Measurements from ENCODE around the gene FANCL.

DNA sequence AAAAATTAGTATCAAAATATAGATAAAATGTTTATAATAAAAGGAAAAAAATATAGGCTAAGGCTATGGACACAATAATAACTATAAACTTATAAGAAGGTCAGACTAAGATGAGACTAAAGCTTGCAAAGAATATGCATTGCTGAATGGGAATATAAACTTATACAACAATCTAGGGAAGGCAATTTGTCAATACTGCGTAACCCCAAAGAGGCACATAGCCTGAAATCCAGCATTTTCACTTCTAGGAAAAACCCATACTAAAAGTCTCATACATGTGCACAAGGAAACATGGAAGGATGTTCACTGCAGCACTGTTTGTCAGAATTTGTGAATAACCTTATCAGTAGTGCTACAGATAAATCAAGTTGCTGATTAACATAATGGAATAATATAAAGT is 45.5 kb downstream of the FANCL start:
- no peak for TF ChIP-seq SIN3A (IDR thresholded peaks at IDR 0.05; ENCODE audit: borderline replicate concordance, insufficient read depth, low read depth, low read length)
- TF ChIP-seq, protein P1, sequence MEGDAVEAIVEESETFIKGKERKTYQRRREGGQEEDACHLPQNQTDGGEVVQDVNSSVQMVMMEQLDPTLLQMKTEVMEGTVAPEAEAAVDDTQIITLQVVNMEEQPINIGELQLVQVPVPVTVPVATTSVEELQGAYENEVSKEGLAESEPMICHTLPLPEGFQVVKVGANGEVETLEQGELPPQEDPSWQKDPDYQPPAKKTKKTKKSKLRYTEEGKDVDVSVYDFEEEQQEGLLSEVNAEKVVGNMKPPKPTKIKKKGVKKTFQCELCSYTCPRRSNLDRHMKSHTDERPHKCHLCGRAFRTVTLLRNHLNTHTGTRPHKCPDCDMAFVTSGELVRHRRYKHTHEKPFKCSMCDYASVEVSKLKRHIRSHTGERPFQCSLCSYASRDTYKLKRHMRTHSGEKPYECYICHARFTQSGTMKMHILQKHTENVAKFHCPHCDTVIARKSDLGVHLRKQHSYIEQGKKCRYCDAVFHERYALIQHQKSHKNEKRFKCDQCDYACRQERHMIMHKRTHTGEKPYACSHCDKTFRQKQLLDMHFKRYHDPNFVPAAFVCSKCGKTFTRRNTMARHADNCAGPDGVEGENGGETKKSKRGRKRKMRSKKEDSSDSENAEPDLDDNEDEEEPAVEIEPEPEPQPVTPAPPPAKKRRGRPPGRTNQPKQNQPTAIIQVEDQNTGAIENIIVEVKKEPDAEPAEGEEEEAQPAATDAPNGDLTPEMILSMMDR (IDR thresholded peaks at IDR 0.05), result no peak
